Stomach (tissue), 4 donors: ENCODE measurements around the gene ZNF175.

Experiments
- CTCF ChIP-seq, 7 experiments: fragments of 450-650 bp in 4 of 7; fragments of 200-600 bp in 3 of 7; sonication (generic) in 3 of 7; IDR thresholded peaks; one replicate each; pipeline ENCODE4 v1.5.1; 2016 to 2019; ENCODE audit warnings: antibody characterized with exemption in 7 of 7, control low read depth in 2 of 7, mild to moderate bottlenecking in 1 of 7
- EP300 ChIP-seq: sonication (generic); formaldehyde crosslinking; IDR thresholded peaks from one replicate; pipeline ENCODE4 v1.6.1; 2017; ENCODE audit warnings: antibody characterized with exemption
- POLR2A ChIP-seq, 4 donors: fragments of 450-650 bp; IDR thresholded peaks; one replicate each; pipeline ENCODE4 v1.6.1; 2016; ENCODE audit warnings: antibody characterized with exemption in 4 of 4, control low read depth in 2 of 4, mild to moderate bottlenecking in 1 of 4, moderate library complexity in 1 of 4

DNA sequence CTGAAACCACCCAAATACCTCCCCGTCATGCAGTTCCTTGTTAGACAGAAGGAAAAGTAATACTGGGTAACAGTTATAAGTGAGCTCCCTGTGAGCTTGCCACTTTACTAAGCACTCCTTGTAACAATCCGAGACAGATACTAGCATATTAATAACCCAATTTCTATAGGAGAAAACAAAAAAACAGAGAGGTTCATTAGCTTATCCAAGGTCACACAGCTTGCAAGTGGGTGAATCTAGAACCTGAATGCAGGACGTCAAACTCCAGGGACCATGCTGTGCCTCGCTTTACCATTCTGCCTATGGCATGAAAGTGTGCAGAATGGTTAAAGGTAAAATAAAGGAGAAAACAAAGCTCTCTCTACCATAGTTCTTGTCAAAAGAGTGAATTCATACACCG, 43.7 kb downstream of the ZNF175 start:
- TF ChIP-seq EP300, result no peak
- TF ChIP-seq CTCF (IDR thresholded peaks at IDR 0.05), result no peak
- no peak for TF ChIP-seq POLR2A (IDR thresholded peaks at IDR 0.05)
